Adrenal gland (tissue), 12 donors: ENCODE measurements around the gene CXCL13. TPM values are rescaled to one million over a fixed set of nuclear protein-coding genes. Genes with fewer than 3 reads are reported as not detected.

Experiments used
- DNase-seq, 7 donors: peaks; one replicate each; pipeline ENCODE4 v3.0.0-alpha.2; 2019 to 2020
- H3K27ac ChIP-seq, 5 donors: fragments of 200-600 bp; sonication (generic) in 4 of 5; 1 replicate in 3 of 5; 2 replicates in 2 of 5; pipeline versions ENCODE4 v1.5.1 to v1.8.0; 2016 to 2020; ENCODE audit warnings: mild to moderate bottlenecking in 1 of 5
- H3K27me3 ChIP-seq: fragments of 200-600 bp; 2 replicates; pipeline ENCODE4 v1.8.0; 2021
- H3K36me3 ChIP-seq, 2 donors: fragments of 200-600 bp; replicated peaks in 1 of 2; 1 replicate in 1 of 2; 2 replicates in 1 of 2; pipeline versions ENCODE4 v1.5.1 to v1.8.0; 2018 to 2022
- H3K4me1 ChIP-seq, 2 donors: fragments of 200-600 bp; replicated peaks in 1 of 2; 1 replicate in 1 of 2; 2 replicates in 1 of 2; pipeline versions ENCODE4 v1.5.1 to v1.8.0; 2018 to 2021
- H3K4me3 ChIP-seq, 4 donors: fragments of 200-600 bp; sonication (generic) in 3 of 4; one replicate each; pipeline ENCODE4 v1.5.1; 2016 to 2018
- H3K9me3 ChIP-seq, 3 donors: fragments of 200-600 bp; sonication (generic) in 1 of 3; replicated peaks in 1 of 3; 1 replicate in 2 of 3; 2 replicates in 1 of 3; pipeline versions ENCODE4 v1.5.1 to v1.8.0; 2016 to 2021
- CTCF ChIP-seq, 6 experiments: fragments of 450-650 bp in 4 of 6; fragments of 200-600 bp in 2 of 6; sonication (generic) in 1 of 6; IDR thresholded peaks; 1 replicate in 5 of 6; 2 replicates in 1 of 6; pipeline versions ENCODE4 v1.5.1 to v1.8.0; 2016 to 2021; ENCODE audit warnings: antibody characterized with exemption in 6 of 6, mild to moderate bottlenecking in 2 of 6, moderate library complexity in 1 of 6
- POLR2A ChIP-seq, 2 donors: fragments of 450-650 bp; IDR thresholded peaks; one replicate each; pipeline ENCODE4 v1.6.1; 2017; ENCODE audit warnings: antibody characterized with exemption in 2 of 2, mild to moderate bottlenecking in 2 of 2, moderate library complexity in 1 of 2
- WGBS, 4 donors: extraction: QIAGEN DNeasy Blood & Tissue Kit in 2 of 4; methylation state at CpG; one replicate each; pipeline versions ENCODE4 v1.1.5 to v1.1.7; 2013 to 2017; 5-methylcytosine and 5-hydroxymethylcytosine counted together
- intact Hi-C, 2 donors: fragments of 100-400 bp; cut with DNase I; formaldehyde crosslinking; loops; one replicate each; pipeline versions ENCODE4 v1.14.1 to v1.15.0; 2022 to 2023
- polyA plus RNA-seq, 3 donors: library from polyadenylated mRNA; stranded (reverse); fragments of 200-250 nt in 2 of 3; fragments of 350-450 nt in 1 of 3; fragmentation: Illumina TruSeq in 1 of 3; extraction: RNeasy Lipid Tissue Mini Kit (QIAGEN cat#74804) in 1 of 3; gene quantifications; one replicate each; pipeline ENCODE4 v1.2.3, GENCODE V29; 2013 to 2014
- total RNA-seq, 9 donors: library from RNA; depleted of rRNA in 4 of 9; stranded (reverse); fragments of >200 nt in 4 of 9; fragments of 120-200 nt in 1 of 9; fragmentation: NEBNext Ultra II Directional in 1 of 9; extraction: Animal tissue kit (Norgen Biotek cat#: 25700) in 1 of 9; gene quantifications; one replicate each; pipeline versions ENCODE4 v1.1.0 to v1.2.4, GENCODE V29; 2013 to 2023
- donor health status: healthy with polysubstance abuse.
- donor health status: Bipolar disorder and iron deficiency.
- donor health status: DM: yes; HTN: yes; CAD: no.
- donor health status: DM: no; HTN: no; CAD: no.
- donor health status: DM: no; HTN: no; CAD: no.
- donor health status: DM: yes; HTN: yes; CAD: no.

CXCL13 gene
- total and polyA plus RNA-seq, 12 donors: 0.39 to 0.88 (median 0.58) TPM; not detected in 8

GRCh38 chr4:77624213-77624612 lies 18.6 kb downstream of the CXCL13 start:
- intact Hi-C loops: loop anchor here in 1 of 2 donors (10.0 kb wide), 1 partner anchor 201 kb away; no protein-coding TSS in a partner anchor
- Histone ChIP-seq H3K27ac (no peak overlapping the region), H3K9me3 (no peaks in the 10 kb centered on the region), H3K36me3 (no peaks in the 10 kb centered on the region), H3K27me3 (no peaks in the 10 kb centered on the region), H3K4me1 (no peaks in the 10 kb centered on the region), H3K4me3 (no peak overlapping the region)
- WGBS, 4 donors: 73 to 94% (median 84%) methylated on average over 4 of the region's 4 CpGs
- DNase-seq: no peak
- TF ChIP-seq CTCF (IDR thresholded peaks at IDR 0.05) (no peak), POLR2A (IDR thresholded peaks at IDR 0.05) (no peak)

GRCh38 chr4:77625485-77625884 lies 19.9 kb downstream of the CXCL13 start:
- Histone ChIP-seq H3K27me3 (no peaks in the 10 kb centered on the region), H3K27ac (no peak overlapping the region), H3K4me1 (no peaks in the 10 kb centered on the region), H3K4me3 (no peak overlapping the region), H3K9me3 (no peaks in the 10 kb centered on the region), H3K36me3 (no peaks in the 10 kb centered on the region)
- TF ChIP-seq POLR2A (IDR thresholded peaks at IDR 0.05) (no peak), CTCF (IDR thresholded peaks at IDR 0.05) (no peak)
- DNase-seq: no peak
- intact Hi-C loops: loop anchor here in 1 of 2 donors (10.0 kb wide), 1 partner anchor 199 kb away; no protein-coding TSS in a partner anchor
- 83 to 90% (median 86%) methylated on average over 5 of the region's 5 CpGs for WGBS, 4 donors

GRCh38 chr4:77629885-77630284 lies 24.3 kb downstream of the CXCL13 start:
- Histone ChIP-seq H3K27ac (no peak overlapping the region), H3K36me3 (no peaks in the 10 kb centered on the region), H3K9me3 (no peaks in the 10 kb centered on the region), H3K4me1 (no peaks in the 10 kb centered on the region), H3K4me3 (no peak overlapping the region), H3K27me3 (no peaks in the 10 kb centered on the region)
- DNase-seq: no peak
- intact Hi-C loops: loop anchor here in 1 of 2 donors (10.0 kb wide), 1 partner anchor 195 kb away; no protein-coding TSS in a partner anchor
- 87 to 90% (median 88%) methylated on average over 2 of the region's 2 CpGs for WGBS, 4 donors
- TF ChIP-seq POLR2A (IDR thresholded peaks at IDR 0.05) (no peak), CTCF (IDR thresholded peaks at IDR 0.05) (no peak)

- no peaks in the 10 kb centered on the region for H3K4me1 ChIP-seq
- H3K27me3 ChIP-seq: no peaks in the 10 kb centered on the region
- no peak for TF ChIP-seq POLR2A (IDR thresholded peaks at IDR 0.05)
- no peak overlapping the region for H3K27ac ChIP-seq
- 78 to 91% (median 88%) methylated on average over 1 of the region's 1 CpG; no CpG with 5 or more reads in 1 of the 4 donors for WGBS, 4 donors
- no peak overlapping the region for H3K4me3 ChIP-seq
- H3K36me3 ChIP-seq: no peaks in the 10 kb centered on the region
- H3K9me3 ChIP-seq: no peaks in the 10 kb centered on the region
- DNase-seq: no peak
- intact Hi-C loops: no loop called here
These were observed 25.7 kb downstream of the CXCL13 start for GRCh38 chr4:77631276-77631675.

- intact Hi-C loops: no loop called here
- no peak for DNase-seq
- WGBS, 4 donors: 68 to 78% (median 71%) methylated on average over 5 to 6 of the region's 6 CpGs
- H3K4me1 ChIP-seq: no peaks in the 10 kb centered on the region
- no peak overlapping the region for H3K4me3 ChIP-seq
- no peaks in the 10 kb centered on the region for H3K9me3 ChIP-seq
- no peak overlapping the region for H3K27ac ChIP-seq
- no peaks in the 10 kb centered on the region for H3K27me3 ChIP-seq
- no peak for TF ChIP-seq CTCF (IDR thresholded peaks at IDR 0.05)
- no peaks in the 10 kb centered on the region for H3K36me3 ChIP-seq
These were observed 28.6 kb downstream of the CXCL13 start for GRCh38 chr4:77634132-77634785.
